ENCODE results near the gene ACP7.
"Not testable (repeated sequence)": the region's sequence is repeated elsewhere in the genome, so short reads cannot be mapped to it uniquely, and the experiment has no call there.

Gene ACP7

DNA sequence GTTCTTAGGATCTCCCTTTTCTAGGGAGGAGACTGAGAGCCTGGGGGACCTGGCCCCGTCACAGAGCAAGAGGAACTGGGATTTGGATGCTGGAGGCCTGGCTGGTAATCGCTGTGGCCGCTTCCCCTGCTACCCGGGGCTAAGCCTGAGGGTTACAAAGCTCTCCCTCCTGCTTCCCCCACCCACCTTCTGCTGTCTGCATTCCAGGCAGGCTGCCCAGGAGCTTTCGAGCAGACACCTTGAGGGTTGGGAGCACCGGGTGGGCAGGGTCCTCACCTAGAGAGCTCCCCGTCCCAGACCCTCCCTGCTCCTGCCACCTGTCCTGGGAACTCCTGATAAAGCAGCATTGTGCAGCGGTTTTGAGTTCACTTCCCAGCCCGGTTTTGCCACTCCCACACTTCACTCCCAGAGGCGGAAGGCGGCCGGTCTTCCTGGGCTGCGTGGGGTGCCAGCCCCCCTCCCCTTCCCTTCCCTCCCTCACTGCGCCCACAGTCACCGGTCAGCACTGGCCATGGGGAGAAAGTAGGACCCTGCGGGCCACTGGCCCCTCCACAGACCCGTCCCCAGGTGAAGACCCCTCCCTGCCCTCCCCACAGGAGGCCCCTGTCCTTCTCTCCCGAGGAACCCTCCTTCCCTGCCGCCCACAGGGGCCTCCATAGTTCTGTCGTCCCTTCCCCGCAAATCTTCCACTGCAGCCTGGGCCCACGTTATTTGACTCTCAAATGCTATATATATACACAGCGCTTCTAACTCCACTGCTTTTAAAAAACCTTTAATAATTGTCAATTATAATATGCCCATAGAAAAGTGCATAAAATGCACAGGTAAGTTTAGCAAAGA lies 49.5 kb downstream of the ACP7 start:
- DNase-seq, result no peak

DNA sequence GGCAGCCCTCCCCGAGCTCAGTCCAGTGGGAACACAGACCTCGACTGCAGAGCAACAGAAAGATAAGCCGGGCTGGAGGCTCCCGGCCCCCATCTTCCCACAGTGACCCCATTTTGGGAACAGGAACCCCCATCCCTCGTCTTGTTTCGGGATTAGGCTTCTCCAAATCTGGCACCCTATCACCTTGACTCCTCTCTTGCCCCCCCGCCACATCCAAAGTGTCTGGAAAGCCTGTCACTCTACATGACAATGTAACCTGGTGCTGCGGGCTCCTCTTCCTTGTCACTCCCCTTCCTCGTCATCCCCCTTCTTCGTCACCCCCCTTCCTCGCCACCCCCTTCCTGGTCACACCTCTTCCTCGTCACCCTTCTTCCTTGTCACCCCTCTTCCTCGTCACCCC lies 51.5 kb downstream of the ACP7 start:
- DNase-seq, result no peak

DNA sequence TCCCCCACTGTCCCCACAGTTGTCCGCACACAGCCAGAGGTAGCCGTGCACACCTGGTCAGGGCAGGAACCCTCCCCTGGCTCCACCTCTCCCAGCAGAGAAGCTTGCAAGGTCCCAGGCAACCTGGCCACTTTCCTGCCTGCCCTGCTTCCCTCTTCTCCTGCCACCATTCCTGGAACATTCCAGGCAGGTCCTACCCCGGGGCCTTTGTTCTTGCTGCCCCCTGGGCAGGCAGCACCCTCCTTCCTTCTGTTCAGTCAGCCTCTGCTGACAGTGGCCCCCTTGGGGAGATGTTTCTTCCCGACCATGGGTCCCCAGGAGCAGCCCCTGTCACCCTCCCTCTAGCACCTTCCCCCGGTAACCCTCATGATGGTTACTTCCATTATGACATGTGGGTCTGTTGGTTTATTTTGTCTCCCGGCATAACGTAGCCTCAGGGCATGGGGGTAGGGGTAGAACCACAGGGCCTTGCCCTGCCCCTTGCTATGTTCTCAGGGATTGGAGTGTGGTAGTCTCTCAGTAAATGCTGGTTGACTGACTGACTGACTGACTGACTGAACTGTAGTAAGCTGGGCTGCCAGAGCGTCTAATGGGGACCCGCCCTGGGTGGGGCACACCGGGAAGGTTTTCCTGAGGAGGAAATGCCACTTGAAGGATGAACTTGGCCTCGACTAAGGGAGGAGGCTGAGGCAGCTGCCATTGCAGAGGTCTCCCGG lies 52.2 kb downstream of the ACP7 start:
- DNase-seq, result no peak

DNA sequence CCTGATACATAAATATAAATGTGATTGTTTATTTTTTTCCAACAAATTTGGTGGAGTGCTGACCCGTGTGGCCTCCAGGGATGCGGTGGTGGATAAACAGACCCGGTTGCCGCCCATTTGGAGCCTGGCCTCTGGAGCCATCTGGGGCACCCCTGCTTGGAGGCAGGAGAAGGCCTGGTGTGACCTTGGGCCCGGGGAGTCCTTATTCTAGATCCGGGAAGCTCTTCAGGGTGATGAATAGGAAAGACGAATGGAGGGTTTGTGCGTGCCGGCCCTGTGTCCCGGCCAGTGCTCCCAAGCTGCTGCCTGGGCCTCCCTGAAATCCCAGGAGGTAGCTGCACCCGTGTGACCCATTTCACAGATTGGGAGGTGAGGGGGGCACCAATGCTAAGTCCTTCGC lies 53.0 kb downstream of the ACP7 start:
- no peak for DNase-seq

DNA sequence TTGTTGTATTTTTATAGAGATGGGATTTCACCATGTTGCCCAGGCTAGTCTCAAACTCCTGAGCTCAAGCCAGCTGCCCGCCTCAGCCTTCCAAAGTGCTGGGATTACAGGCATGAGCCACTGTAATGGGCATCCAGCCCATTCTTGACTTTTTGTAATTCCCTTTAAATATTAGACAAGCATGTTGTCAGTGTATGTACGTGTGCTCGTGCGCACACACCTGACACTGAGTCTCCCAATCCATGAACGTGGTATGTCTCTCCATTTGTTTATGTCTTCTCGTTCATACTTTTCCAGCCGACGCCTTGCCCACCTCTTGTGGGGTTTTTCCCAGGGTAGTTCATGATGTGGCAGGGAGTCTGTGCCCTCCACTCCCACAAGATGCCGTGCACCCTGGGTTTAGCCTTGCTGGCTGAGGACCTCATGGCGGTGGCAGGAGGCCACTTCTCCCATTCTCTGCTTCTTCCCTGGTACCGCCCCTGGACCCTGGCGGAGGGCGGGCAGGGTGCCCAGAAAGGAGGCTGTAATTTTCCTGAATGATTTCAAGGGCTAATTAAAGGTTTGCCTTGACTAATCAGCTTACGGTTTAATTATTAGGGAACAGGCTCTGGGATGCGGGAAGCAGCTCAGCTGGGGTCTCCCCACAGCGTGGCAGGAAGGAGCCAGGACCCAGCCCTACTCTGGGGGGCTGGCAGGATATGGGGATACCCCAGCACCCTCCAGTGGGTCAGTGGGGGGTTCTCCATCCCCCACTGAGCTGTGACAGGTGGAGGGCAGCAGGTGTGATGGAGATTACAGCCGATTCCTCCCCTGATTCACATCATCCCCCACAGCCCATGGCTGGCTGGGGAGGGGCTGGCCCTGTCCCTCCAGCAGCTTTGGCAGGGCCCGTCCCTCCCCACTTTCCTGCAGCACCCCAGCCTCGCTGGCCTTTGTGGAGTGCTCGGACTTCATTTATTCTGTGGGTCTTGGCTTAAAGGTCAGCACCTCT lies 54.3 kb downstream of the ACP7 start:
- DNase-seq, result no peak

GRCh38 chr19:39139305-39139874 lies 55.2 kb downstream of the ACP7 start:
- DNase-seq, result no peak

DNA sequence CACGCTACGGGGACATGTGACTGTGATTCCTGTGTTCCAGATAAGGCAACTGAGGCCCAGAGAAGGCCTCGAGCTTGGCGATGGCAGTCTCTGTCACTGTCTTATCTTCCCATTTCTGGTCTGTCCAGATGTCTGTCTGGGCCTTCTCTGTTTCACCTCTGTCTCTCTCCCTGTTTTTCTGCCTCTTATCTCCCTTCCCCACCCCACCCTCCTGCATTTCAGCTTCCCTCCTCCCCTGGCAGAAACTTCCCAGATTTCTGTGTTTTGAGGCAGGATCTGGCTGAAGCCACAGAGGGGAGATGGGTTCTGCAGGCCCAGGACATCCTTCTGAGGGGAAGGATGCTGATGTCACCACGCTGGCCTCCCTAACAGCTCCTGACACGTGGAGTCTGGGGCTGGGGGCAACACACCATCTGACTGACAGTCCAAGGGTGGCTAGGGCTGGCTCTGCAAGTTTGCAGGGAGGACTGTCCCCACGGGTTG lies 55.8 kb downstream of the ACP7 start:
- DNase-seq, result no peak

GRCh38 chr19:39140594-39140993 lies 56.4 kb downstream of the ACP7 start:
- DNase-seq, result no peak

GRCh38 chr19:39141929-39142328 lies 57.8 kb downstream of the ACP7 start:
- no peak for DNase-seq

GRCh38 chr19:39142630-39143029 lies 58.5 kb downstream of the ACP7 start:
- no peak for DNase-seq

- DNase-seq, result not testable (repeated sequence)
Observed at GRCh38 chr19:39143757-39144289, 59.7 kb downstream of the ACP7 start.

GRCh38 chr19:39144290-39145071 lies 60.3 kb downstream of the ACP7 start:
- no peak for DNase-seq

GRCh38 chr19:39145180-39145953 lies 61.2 kb downstream of the ACP7 start:
- no peak for DNase-seq

DNA sequence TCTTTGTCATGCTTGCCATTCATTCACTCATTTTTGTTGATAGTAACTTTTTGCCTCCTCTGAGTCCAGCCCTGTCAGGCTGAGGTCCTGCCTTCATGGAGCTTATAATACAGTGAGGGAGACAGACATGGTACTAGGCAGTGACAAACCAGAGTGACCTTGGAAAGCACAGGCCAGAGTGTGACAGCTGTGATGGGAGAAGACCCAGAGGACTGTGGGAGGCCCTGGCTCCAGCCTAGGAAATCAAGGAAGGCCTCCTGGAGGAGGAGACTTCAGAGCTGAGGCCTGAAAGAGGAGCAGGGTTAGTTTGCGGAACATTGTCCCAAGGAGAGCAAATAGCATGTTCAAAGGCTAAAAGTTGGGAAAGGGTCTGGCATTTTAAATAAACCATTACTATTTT lies 61.9 kb downstream of the ACP7 start:
- DNase-seq, result no peak

GRCh38 chr19:39146686-39147450 lies 62.7 kb downstream of the ACP7 start:
- no peak for DNase-seq

- DNase-seq, result no peak
Observed at GRCh38 chr19:39147480-39147879, 63.3 kb downstream of the ACP7 start.

GRCh38 chr19:39148939-39149529 lies 64.9 kb downstream of the ACP7 start:
- no peak for DNase-seq

DNA sequence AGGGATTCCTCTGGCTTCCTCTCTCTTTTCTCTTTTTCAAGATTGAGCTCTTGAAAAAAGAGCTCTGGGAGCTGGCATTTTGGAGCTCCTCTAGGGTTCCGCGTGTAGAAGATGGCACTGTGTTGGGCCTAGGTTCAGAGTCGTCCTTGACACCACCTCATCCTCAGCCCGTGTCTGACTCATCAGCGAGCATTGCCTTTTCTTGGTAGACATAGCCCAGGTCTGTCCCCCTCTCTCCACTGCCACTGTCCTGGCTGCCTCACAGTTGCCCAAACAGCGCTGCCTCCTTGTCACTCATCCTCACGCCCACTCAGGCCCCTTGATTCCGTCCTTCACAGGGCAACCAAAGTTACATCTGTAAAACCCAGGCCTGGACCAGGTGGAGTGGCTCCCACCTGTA lies 66.1 kb downstream of the ACP7 start:
- no peak for DNase-seq

GRCh38 chr19:39150807-39151600 lies 66.8 kb downstream of the ACP7 start:
- DNase-seq, result no peak
